Suprapubic skin (tissue), 4 donors: ENCODE results near the gene GRID1.

Source experiments
- CTCF ChIP-seq, 2 donors: fragments of 200-600 bp in 1 of 2; fragments of 450-650 bp in 1 of 2; sonication (generic) in 1 of 2; IDR thresholded peaks; one replicate each; pipeline ENCODE4 v1.5.1; 2016 to 2019; ENCODE audit warnings: antibody characterized with exemption in 2 of 2, mild to moderate bottlenecking in 1 of 2, moderate library complexity in 1 of 2
- EP300 ChIP-seq: sonication (generic); formaldehyde crosslinking; IDR thresholded peaks from one replicate; pipeline ENCODE4 v1.6.1; 2017; ENCODE audit warnings: antibody characterized with exemption
- POLR2A ChIP-seq, 2 donors: fragments of 450-650 bp; IDR thresholded peaks; one replicate each; pipeline ENCODE4 v1.6.1; 2017; ENCODE audit warnings: antibody characterized with exemption in 2 of 2, mild to moderate bottlenecking in 2 of 2, moderate library complexity in 2 of 2
- POLR2AphosphoS5 ChIP-seq, 3 donors: sonication (generic); formaldehyde crosslinking; IDR thresholded peaks; one replicate each; pipeline ENCODE4 v1.6.1; 2017; ENCODE audit warnings: antibody characterized with exemption in 3 of 3

GRCh38 chr10:85917601-85918000 lies 449.0 kb downstream of the GRID1 start:
- no peak for TF ChIP-seq CTCF (IDR thresholded peaks at IDR 0.05)
- TF ChIP-seq POLR2A (IDR thresholded peaks at IDR 0.05), result no peak
- no peak for TF ChIP-seq POLR2AphosphoS5 (IDR thresholded peaks at IDR 0.05)
- no peak for TF ChIP-seq EP300
